Liver (tissue), 9 donors: Measurements from ENCODE around the gene LRP10. TPM values are rescaled to one million over a fixed set of nuclear protein-coding genes. Genes with fewer than 3 reads are reported as not detected.

Source experiments
- DNase-seq: peaks from one replicate; pipeline ENCODE4 v3.0.0-alpha.2; 2017; ENCODE audit warnings: low spot score
- H3K27ac ChIP-seq, 2 donors: one replicate each; pipeline ENCODE4 v1.7.0; 2013; ENCODE audit warnings: inconsistent platforms in 2 of 2, low read length in 2 of 2, control low read depth in 1 of 2, low read depth in 1 of 2, mild to moderate bottlenecking in 1 of 2
- H3K27me3 ChIP-seq, 4 donors: one replicate each; pipeline versions ENCODE4 v1.6.1 to v1.7.0; 2013; ENCODE audit warnings: low read length in 3 of 4, inconsistent platforms in 1 of 4, mild to moderate bottlenecking in 1 of 4, moderate library complexity in 1 of 4; ENCODE audit not compliant: control insufficient read depth in 4 of 4, insufficient read depth in 4 of 4
- H3K36me3 ChIP-seq, 4 donors: one replicate each; pipeline versions ENCODE4 v1.6.1 to v1.7.0; 2013; ENCODE audit warnings: low read length in 3 of 4, mild to moderate bottlenecking in 3 of 4, low read depth in 1 of 4, moderate library complexity in 1 of 4; ENCODE audit not compliant: control insufficient read depth in 4 of 4, insufficient read depth in 3 of 4
- H3K4me1 ChIP-seq, 4 donors: one replicate each; pipeline versions ENCODE4 v1.6.1 to v1.7.0; 2013; ENCODE audit warnings: low read length in 3 of 4, mild to moderate bottlenecking in 3 of 4, moderate library complexity in 1 of 4; ENCODE audit not compliant: control insufficient read depth in 4 of 4, insufficient read depth in 4 of 4
- H3K4me3 ChIP-seq, 3 donors: one replicate each; pipeline versions ENCODE4 v1.6.1 to v1.7.0; 2013; ENCODE audit warnings: low read length in 3 of 3, control low read depth in 1 of 3, low read depth in 1 of 3, mild to moderate bottlenecking in 1 of 3
- H3K9ac ChIP-seq, 2 donors: one replicate each; pipeline ENCODE4 v1.7.0; 2013; ENCODE audit warnings: low read length in 2 of 2, mild to moderate bottlenecking in 2 of 2, moderate library complexity in 2 of 2, control low read depth in 1 of 2, low read depth in 1 of 2
- H3K9me3 ChIP-seq, 4 donors: one replicate each; pipeline versions ENCODE4 v1.6.1 to v1.7.0; 2013; ENCODE audit warnings: low read length in 3 of 4; ENCODE audit not compliant: control insufficient read depth in 4 of 4
- EGR1 ChIP-seq, 2 donors: IDR thresholded peaks; 2 replicates each; pipeline ENCODE4 v1.6.1; 2016 to 2018; ENCODE audit warnings: antibody characterized with exemption in 2 of 2, low read depth in 2 of 2
- FOXA1 ChIP-seq: IDR thresholded peaks from 2 replicates; pipeline ENCODE4 v1.6.1; 2016; ENCODE audit warnings: antibody characterized with exemption
- FOXA2 ChIP-seq: IDR thresholded peaks from 2 replicates; pipeline ENCODE4 v1.6.1; 2016; ENCODE audit warnings: antibody characterized with exemption
- GABPA ChIP-seq, 2 donors: IDR thresholded peaks in 1 of 2; conservative IDR thresholded peaks in 1 of 2; 2 replicates each; pipeline ENCODE4 v1.6.1; 2016; ENCODE audit warnings: antibody characterized with exemption in 2 of 2, mild to moderate bottlenecking in 1 of 2, moderate library complexity in 1 of 2
- HNF4A ChIP-seq, 2 donors: conservative IDR thresholded peaks; 2 replicates each; pipeline ENCODE4 v1.6.1; 2016; ENCODE audit warnings: antibody characterized with exemption in 2 of 2, mild to moderate bottlenecking in 2 of 2
- HNF4G ChIP-seq: IDR thresholded peaks from 2 replicates; pipeline ENCODE4 v1.6.1; 2016; ENCODE audit warnings: antibody characterized with exemption
- JUND ChIP-seq, 2 donors: IDR thresholded peaks; 2 replicates each; pipeline ENCODE4 v1.6.1; 2016; ENCODE audit warnings: antibody characterized with exemption in 2 of 2
- NR2F2 ChIP-seq: IDR thresholded peaks from 2 replicates; pipeline ENCODE4 v1.6.1; 2016; ENCODE audit warnings: antibody characterized with exemption
- RAD21 ChIP-seq, 2 donors: IDR thresholded peaks; 2 replicates each; pipeline ENCODE4 v1.6.1; 2016; ENCODE audit warnings: antibody characterized with exemption in 2 of 2, mild to moderate bottlenecking in 2 of 2
- RXRA ChIP-seq, 2 donors: IDR thresholded peaks; 2 replicates each; pipeline ENCODE4 v1.6.1; 2017 to 2018; ENCODE audit warnings: antibody characterized with exemption in 2 of 2, mild to moderate bottlenecking in 1 of 2
- SP1 ChIP-seq: IDR thresholded peaks from 2 replicates; pipeline ENCODE4 v1.6.1; 2018; ENCODE audit warnings: antibody characterized with exemption, mild to moderate bottlenecking
- TAF1 ChIP-seq: conservative IDR thresholded peaks from 2 replicates; pipeline ENCODE4 v1.6.1; 2016; ENCODE audit warnings: antibody characterized with exemption, mild to moderate bottlenecking
- YY1 ChIP-seq: IDR thresholded peaks from 2 replicates; pipeline ENCODE4 v1.6.1; 2016; ENCODE audit warnings: antibody characterized with exemption, mild to moderate bottlenecking
- WGBS: extraction: QIAGEN DNeasy Blood & Tissue Kit; methylation state at CpG from one replicate; pipeline ENCODE4 v1.1.7; 2013; 5-methylcytosine and 5-hydroxymethylcytosine counted together
- polyA plus RNA-seq, 2 donors: library from polyadenylated mRNA; stranded (reverse) in 1 of 2; unstranded in 1 of 2; fragments of 200-250 nt in 1 of 2; fragments of >200 nt in 1 of 2; fragmentation: Nextera tagmentation in 1 of 2; extraction: Ambion mirVana in 1 of 2; gene quantifications; one replicate each; pipeline versions ENCODE4 v1.2.1 to v1.2.3, GENCODE V29; 2013 to 2015
- total RNA-seq, 2 donors: library from RNA; depleted of rRNA; stranded (reverse); fragments of >200 nt; gene quantifications; one replicate each; pipeline ENCODE4 v1.2.3, GENCODE V29; 2014
- TF ChIP-seq, protein P1 (sequence below): fragments of 150-350 bp; IDR thresholded peaks from 2 replicates; pipeline ENCODE4 v1.5.1; 2017; ENCODE audit warnings: improper control_type of control experiment, low read depth, low read length; ENCODE audit not compliant: missing input control
- TF ChIP-seq, protein P2 (sequence below): IDR thresholded peaks from 2 replicates; pipeline ENCODE4 v1.6.1; 2016; ENCODE audit warnings: antibody characterized with exemption
- TF ChIP-seq, protein P3 (sequence below): IDR thresholded peaks from 2 replicates; pipeline ENCODE4 v1.6.1; 2016; ENCODE audit warnings: antibody characterized with exemption
- TF ChIP-seq, protein P4 (sequence below): IDR thresholded peaks from 2 replicates; pipeline ENCODE4 v1.6.1; 2016; ENCODE audit warnings: antibody characterized with exemption
- TF ChIP-seq, protein P5 (sequence below): IDR thresholded peaks from 2 replicates; pipeline ENCODE4 v1.6.1; 2016; ENCODE audit warnings: antibody characterized with exemption, mild to moderate bottlenecking
- donor health status: healthy.
- donor health status: healthy.
- donor health status: healthy.
- donor health status: healthy.
- donor health status: healthy.

LRP10 gene
- total and polyA plus RNA-seq, 4 donors, result 19.5 to 61.7 (median 31.3) TPM

DNA sequence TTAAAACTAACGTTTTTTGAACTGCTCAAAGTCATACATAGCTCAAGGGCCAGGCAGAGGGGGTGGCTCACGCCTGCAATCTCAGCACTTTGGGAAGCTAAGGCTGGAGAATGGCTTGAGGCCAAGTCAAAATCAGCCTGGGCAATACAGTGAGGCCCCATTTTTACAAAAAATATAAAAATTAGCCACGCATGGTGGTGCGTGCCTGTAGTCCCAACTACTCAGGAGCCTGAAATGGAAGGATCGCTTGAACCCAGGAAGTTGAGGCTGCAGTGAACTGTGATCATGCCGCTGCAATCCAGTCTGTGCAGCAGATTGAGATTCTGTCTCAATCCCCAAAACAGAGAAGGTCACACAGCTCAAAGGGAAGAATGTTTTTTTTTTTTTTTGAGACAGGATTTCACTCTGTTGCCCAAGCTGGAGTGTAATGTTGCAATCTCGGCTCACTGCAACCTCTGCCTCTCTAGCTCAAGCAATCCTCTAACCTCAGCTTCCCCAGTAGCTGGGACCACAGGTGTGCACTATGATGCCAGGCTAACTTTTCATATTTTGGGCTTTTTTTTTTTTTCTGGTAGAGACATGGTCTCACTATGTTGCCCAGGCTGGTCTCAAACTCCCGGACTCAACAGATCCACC, 44.5 kb downstream of the LRP10 start (continued):
- TF ChIP-seq, protein P1, sequence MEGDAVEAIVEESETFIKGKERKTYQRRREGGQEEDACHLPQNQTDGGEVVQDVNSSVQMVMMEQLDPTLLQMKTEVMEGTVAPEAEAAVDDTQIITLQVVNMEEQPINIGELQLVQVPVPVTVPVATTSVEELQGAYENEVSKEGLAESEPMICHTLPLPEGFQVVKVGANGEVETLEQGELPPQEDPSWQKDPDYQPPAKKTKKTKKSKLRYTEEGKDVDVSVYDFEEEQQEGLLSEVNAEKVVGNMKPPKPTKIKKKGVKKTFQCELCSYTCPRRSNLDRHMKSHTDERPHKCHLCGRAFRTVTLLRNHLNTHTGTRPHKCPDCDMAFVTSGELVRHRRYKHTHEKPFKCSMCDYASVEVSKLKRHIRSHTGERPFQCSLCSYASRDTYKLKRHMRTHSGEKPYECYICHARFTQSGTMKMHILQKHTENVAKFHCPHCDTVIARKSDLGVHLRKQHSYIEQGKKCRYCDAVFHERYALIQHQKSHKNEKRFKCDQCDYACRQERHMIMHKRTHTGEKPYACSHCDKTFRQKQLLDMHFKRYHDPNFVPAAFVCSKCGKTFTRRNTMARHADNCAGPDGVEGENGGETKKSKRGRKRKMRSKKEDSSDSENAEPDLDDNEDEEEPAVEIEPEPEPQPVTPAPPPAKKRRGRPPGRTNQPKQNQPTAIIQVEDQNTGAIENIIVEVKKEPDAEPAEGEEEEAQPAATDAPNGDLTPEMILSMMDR, result no peak
- TF ChIP-seq SP1 (peak; percentile 56), RAD21 (IDR thresholded peaks at IDR 0.05) (peak in 1 of 2 donors; percentile 24), YY1 (peak; percentile 43)
- TF ChIP-seq, protein P2, sequence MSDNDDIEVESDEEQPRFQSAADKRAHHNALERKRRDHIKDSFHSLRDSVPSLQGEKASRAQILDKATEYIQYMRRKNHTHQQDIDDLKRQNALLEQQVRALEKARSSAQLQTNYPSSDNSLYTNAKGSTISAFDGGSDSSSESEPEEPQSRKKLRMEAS, result no peak

DNA sequence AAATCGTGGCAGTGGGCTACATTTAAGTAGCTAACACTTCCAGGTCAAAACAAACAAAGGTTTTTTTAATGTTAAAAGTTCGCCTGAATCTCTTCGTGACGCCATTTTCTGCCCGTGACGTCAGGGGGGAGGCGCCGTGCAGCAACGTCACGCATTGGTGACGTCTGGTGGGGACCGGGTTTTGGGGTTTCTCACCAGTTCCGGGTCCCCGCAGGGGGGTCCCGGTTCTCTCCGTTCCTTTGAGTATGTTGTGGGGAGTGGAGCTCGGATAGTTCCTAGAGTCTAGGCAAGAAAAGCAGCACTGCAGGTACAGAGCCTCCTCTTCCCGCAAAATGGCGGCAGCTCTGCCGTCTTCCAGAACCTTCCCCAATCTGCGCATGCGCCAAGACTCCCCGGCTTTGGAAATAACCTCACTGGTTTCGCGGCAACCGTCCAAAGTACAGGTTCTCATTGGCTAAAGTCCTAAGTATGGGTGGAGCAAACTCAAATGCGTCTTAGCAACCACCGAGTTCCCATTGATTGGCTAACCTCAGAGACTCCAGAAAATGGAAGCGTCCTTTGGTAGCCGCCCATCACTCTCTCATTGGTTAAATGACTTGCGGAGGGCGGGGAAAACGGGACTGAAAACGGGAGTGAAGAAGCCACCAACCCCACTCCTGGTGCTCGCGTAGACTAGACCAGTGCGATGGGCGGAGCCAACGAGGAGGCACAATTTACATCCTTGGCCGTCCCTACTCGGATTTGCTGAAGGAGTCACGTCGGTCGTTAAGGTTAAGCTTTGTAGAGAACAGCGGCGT, 47.5 kb downstream of the LRP10 start, which contains the start of gene RBM23:
Gene RBM23 (minus strand): TSS at position 346 of the 797 bp plus-strand sequence.
- H3K27me3 ChIP-seq, result no peaks in the 10 kb centered on the region
- WGBS, result under 1% methylated on average over 46 of the region's 46 CpGs
- peak within 1 kb of the TSS; percentile 54 to 98 (median 90) for H3K4me3 ChIP-seq
- H3K9ac ChIP-seq, result peak within 1 kb of the TSS; percentile 100
- peak within 1 kb of the TSS; percentile 100 for H3K27ac ChIP-seq
- peaks cover 10 to 33% (median 21%) of the 10 kb centered on the region in 4 donors for H3K4me1 ChIP-seq
- no peaks in the 10 kb centered on the region for H3K9me3 ChIP-seq
- DNase-seq, result peak; percentile 99
- H3K36me3 ChIP-seq, result peaks cover 7 to 31% (median 20%) of the 10 kb centered on the region in 4 donors
- no peak for TF ChIP-seq FOXA2
- TF ChIP-seq RAD21 (IDR thresholded peaks at IDR 0.05), result peak in 1 of 2 donors; percentile 10
- TF ChIP-seq EGR1 (IDR thresholded peaks at IDR 0.05; ENCODE audit: low read depth in 2 of 2), result peak; percentile 26 to 53
- peak; percentile 92 for TF ChIP-seq SP1
- TF ChIP-seq TAF1, result no peak
- TF ChIP-seq JUND (IDR thresholded peaks at IDR 0.05), result peak in 1 of 2 donors; percentile 75
- TF ChIP-seq, protein P1, result no peak
- TF ChIP-seq YY1, result peak; percentile 100
- TF ChIP-seq FOXA1, result peak; percentile 47
- peak; percentile 87 for TF ChIP-seq HNF4G
- TF ChIP-seq RXRA (IDR thresholded peaks at IDR 0.05), result peak; percentile 62 to 65
- no peak for TF ChIP-seq GABPA (IDR thresholded peaks at IDR 0.05 in 1 of 2, conservative IDR thresholded peaks at IDR 0.05 in 1 of 2)
- TF ChIP-seq HNF4A (conservative IDR thresholded peaks at IDR 0.05), result peak; percentile 93 to 95
- TF ChIP-seq, protein P3, sequence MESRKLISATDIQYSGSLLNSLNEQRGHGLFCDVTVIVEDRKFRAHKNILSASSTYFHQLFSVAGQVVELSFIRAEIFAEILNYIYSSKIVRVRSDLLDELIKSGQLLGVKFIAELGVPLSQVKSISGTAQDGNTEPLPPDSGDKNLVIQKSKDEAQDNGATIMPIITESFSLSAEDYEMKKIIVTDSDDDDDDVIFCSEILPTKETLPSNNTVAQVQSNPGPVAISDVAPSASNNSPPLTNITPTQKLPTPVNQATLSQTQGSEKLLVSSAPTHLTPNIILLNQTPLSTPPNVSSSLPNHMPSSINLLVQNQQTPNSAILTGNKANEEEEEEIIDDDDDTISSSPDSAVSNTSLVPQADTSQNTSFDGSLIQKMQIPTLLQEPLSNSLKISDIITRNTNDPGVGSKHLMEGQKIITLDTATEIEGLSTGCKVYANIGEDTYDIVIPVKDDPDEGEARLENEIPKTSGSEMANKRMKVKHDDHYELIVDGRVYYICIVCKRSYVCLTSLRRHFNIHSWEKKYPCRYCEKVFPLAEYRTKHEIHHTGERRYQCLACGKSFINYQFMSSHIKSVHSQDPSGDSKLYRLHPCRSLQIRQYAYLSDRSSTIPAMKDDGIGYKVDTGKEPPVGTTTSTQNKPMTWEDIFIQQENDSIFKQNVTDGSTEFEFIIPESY, result peak; percentile 78
- TF ChIP-seq, protein P4, sequence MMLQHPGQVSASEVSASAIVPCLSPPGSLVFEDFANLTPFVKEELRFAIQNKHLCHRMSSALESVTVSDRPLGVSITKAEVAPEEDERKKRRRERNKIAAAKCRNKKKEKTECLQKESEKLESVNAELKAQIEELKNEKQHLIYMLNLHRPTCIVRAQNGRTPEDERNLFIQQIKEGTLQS, result peak; percentile 53
- no peak for TF ChIP-seq NR2F2
- TF ChIP-seq, protein P2, result no peak
- TF ChIP-seq, protein P5, sequence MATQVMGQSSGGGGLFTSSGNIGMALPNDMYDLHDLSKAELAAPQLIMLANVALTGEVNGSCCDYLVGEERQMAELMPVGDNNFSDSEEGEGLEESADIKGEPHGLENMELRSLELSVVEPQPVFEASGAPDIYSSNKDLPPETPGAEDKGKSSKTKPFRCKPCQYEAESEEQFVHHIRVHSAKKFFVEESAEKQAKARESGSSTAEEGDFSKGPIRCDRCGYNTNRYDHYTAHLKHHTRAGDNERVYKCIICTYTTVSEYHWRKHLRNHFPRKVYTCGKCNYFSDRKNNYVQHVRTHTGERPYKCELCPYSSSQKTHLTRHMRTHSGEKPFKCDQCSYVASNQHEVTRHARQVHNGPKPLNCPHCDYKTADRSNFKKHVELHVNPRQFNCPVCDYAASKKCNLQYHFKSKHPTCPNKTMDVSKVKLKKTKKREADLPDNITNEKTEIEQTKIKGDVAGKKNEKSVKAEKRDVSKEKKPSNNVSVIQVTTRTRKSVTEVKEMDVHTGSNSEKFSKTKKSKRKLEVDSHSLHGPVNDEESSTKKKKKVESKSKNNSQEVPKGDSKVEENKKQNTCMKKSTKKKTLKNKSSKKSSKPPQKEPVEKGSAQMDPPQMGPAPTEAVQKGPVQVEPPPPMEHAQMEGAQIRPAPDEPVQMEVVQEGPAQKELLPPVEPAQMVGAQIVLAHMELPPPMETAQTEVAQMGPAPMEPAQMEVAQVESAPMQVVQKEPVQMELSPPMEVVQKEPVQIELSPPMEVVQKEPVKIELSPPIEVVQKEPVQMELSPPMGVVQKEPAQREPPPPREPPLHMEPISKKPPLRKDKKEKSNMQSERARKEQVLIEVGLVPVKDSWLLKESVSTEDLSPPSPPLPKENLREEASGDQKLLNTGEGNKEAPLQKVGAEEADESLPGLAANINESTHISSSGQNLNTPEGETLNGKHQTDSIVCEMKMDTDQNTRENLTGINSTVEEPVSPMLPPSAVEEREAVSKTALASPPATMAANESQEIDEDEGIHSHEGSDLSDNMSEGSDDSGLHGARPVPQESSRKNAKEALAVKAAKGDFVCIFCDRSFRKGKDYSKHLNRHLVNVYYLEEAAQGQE, result peak; percentile 79
